Superior temporal gyrus (tissue), 1 donor: ENCODE measurements around the gene SPDYE9.
"Not testable (repeated sequence)": the region's sequence is repeated elsewhere in the genome, so short reads cannot be mapped to it uniquely, and the experiment has no call there.

ENCODE experiments used
- DNase-seq: peaks from one replicate; pipeline ENCODE4 v3.0.0-alpha.2; 2016; ENCODE audit errors: extremely low spot score

Gene SPDYE9

GRCh38 chr7:73085938-73086337, at the start of gene SPDYE9:
SPDYE9 (minus strand) TSS chr7:73086038; CDS start chr7:73084238, 1,800 bp downstream.
- DNase-seq = not testable (repeated sequence)

- not testable (repeated sequence) for DNase-seq
Measured at GRCh38 chr7:73134866-73135265, 49.0 kb upstream of the SPDYE9 start.

- DNase-seq = not testable (repeated sequence)
Measured at GRCh38 chr7:73132651-73133217, 46.9 kb upstream of the SPDYE9 start.

GRCh38 chr7:73130612-73131011, 44.8 kb upstream of the SPDYE9 start:
- DNase-seq = not testable (repeated sequence)

- DNase-seq = not testable (repeated sequence)
Measured at GRCh38 chr7:73124126-73124525, 38.3 kb upstream of the SPDYE9 start.

GRCh38 chr7:73122778-73123447, 37.1 kb upstream of the SPDYE9 start:
- not testable (repeated sequence) for DNase-seq

- DNase-seq = not testable (repeated sequence)
Measured at GRCh38 chr7:73118155-73118554, 32.3 kb upstream of the SPDYE9 start.

- DNase-seq = not testable (repeated sequence)
Measured at GRCh38 chr7:73057811-73058210, 28.0 kb downstream of the SPDYE9 start, which contains the start of gene SPDYE11. SPDYE11 (minus strand) TSS chr7:73057911; CDS start chr7:73056111, 1,800 bp downstream.

- DNase-seq = not testable (repeated sequence)
Measured at GRCh38 chr7:73029666-73030065, 56.2 kb downstream of the SPDYE9 start, which contains the start of gene SPDYE8. SPDYE8 (minus strand) TSS chr7:73029766; CDS start chr7:73027966, 1,800 bp downstream.
